Measurements from ENCODE around the gene SSBP4.

GRCh38 chr19:18465964-18466339 is 46.8 kb downstream of the SSBP4 start:
- TF ChIP-seq EZH2 (IDR thresholded peaks at IDR 0.05; ENCODE audit: low read depth, unreplicated experiment) (no peak), JUNB (IDR thresholded peaks at IDR 0.05; ENCODE audit: unreplicated experiment) (no peak), EZH2phosphoT487 (IDR thresholded peaks at IDR 0.05; ENCODE audit: unreplicated experiment) (no peak), POLR2AphosphoS5 (IDR thresholded peaks at IDR 0.05; ENCODE audit: low read depth) (no peak), STAT1 (IDR thresholded peaks at IDR 0.05; ENCODE audit: unreplicated experiment) (no peak), CREB1 (CRISPR knock-in tag; IDR thresholded peaks at IDR 0.05; ENCODE audit: low read depth) (no peak), ZNF114 (CRISPR knock-in tag; IDR thresholded peaks at IDR 0.05) (no peak), ZNF331 (CRISPR knock-in tag; IDR thresholded peaks at IDR 0.05; ENCODE audit: low read depth) (no peak)
- TF ChIP-seq, protein P1, sequence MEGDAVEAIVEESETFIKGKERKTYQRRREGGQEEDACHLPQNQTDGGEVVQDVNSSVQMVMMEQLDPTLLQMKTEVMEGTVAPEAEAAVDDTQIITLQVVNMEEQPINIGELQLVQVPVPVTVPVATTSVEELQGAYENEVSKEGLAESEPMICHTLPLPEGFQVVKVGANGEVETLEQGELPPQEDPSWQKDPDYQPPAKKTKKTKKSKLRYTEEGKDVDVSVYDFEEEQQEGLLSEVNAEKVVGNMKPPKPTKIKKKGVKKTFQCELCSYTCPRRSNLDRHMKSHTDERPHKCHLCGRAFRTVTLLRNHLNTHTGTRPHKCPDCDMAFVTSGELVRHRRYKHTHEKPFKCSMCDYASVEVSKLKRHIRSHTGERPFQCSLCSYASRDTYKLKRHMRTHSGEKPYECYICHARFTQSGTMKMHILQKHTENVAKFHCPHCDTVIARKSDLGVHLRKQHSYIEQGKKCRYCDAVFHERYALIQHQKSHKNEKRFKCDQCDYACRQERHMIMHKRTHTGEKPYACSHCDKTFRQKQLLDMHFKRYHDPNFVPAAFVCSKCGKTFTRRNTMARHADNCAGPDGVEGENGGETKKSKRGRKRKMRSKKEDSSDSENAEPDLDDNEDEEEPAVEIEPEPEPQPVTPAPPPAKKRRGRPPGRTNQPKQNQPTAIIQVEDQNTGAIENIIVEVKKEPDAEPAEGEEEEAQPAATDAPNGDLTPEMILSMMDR (conservative IDR thresholded peaks at IDR 0.05; ENCODE audit: low read depth in 2 of 2), result no peak; a peak in 1 of 4 replicates
- TF ChIP-seq, protein P2, sequence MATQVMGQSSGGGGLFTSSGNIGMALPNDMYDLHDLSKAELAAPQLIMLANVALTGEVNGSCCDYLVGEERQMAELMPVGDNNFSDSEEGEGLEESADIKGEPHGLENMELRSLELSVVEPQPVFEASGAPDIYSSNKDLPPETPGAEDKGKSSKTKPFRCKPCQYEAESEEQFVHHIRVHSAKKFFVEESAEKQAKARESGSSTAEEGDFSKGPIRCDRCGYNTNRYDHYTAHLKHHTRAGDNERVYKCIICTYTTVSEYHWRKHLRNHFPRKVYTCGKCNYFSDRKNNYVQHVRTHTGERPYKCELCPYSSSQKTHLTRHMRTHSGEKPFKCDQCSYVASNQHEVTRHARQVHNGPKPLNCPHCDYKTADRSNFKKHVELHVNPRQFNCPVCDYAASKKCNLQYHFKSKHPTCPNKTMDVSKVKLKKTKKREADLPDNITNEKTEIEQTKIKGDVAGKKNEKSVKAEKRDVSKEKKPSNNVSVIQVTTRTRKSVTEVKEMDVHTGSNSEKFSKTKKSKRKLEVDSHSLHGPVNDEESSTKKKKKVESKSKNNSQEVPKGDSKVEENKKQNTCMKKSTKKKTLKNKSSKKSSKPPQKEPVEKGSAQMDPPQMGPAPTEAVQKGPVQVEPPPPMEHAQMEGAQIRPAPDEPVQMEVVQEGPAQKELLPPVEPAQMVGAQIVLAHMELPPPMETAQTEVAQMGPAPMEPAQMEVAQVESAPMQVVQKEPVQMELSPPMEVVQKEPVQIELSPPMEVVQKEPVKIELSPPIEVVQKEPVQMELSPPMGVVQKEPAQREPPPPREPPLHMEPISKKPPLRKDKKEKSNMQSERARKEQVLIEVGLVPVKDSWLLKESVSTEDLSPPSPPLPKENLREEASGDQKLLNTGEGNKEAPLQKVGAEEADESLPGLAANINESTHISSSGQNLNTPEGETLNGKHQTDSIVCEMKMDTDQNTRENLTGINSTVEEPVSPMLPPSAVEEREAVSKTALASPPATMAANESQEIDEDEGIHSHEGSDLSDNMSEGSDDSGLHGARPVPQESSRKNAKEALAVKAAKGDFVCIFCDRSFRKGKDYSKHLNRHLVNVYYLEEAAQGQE (IDR thresholded peaks at IDR 0.05; ENCODE audit: unreplicated experiment), result no peak
